IMR-90 (cell line): Measurements from ENCODE around the gene PRR18. TPM values are rescaled to one million over a fixed set of nuclear protein-coding genes. Genes with fewer than 3 reads are reported as not detected.
A peak's percentile ranks its signal among the peaks of the same experiment; 100 is the strongest.

Source experiments
- ATAC-seq: fragments of 200-7000 bp; cut with Tn5 transposase; 2 replicates; pipeline ENCODE4 v1.9.1; 2020; ENCODE audit warnings: low read depth, mild to moderate bottlenecking, moderate library complexity
- BruUV-seq: library from RNA; stranded (reverse); fragments of 400-500 nt; replicated peaks from 2 replicates; lab custom pipeline; 2021; lab: Mats Ljungman, UMichigan
- CTCF ChIA-PET: fragments of 300-600 bp; formaldehyde crosslinking; extraction: SDS; loops from one replicate; lab custom pipeline; 2021; ENCODE audit warnings: antibody characterized with exemption; lab: Yijun Ruan, JAX
- POLR2A ChIA-PET: fragments of 300-600 bp; sonication (Branson Sonifier 250); formaldehyde crosslinking; loops from one replicate; lab custom pipeline; 2022; ENCODE audit warnings: antibody characterized with exemption; ENCODE audit not compliant: unreplicated experiment; lab: Charles Lee
- DNase-seq: peaks from one replicate; pipeline ENCODE4 v3.0.0; 2013
- H2AFZ ChIP-seq: replicated peaks from 2 replicates; pipeline ENCODE3; 2013; ENCODE audit warnings: low read length, mild to moderate bottlenecking; ENCODE audit not compliant: poor library complexity
- H2AK5ac ChIP-seq: 2 replicates; pipeline ENCODE4 v1.6.1; 2013; ENCODE audit warnings: low read depth, low read length, inconsistent platforms
- H2AK9ac ChIP-seq: replicated peaks from 2 replicates; pipeline ENCODE3; 2013; ENCODE audit warnings: mild to moderate bottlenecking, low read depth, low read length, moderate library complexity; ENCODE audit not compliant: poor library complexity
- H2BK120ac ChIP-seq: 2 replicates; pipeline ENCODE4 v1.6.1; 2013; ENCODE audit warnings: low read depth, low read length, inconsistent platforms
- H2BK15ac ChIP-seq: 3 replicates; pipeline ENCODE4 v1.6.1; 2013; ENCODE audit warnings: low read depth, low read length, inconsistent platforms
- H2BK20ac ChIP-seq: 2 replicates; pipeline ENCODE4 v1.6.1; 2013; ENCODE audit warnings: low read depth, mild to moderate bottlenecking, inconsistent platforms, low read length, moderate library complexity
- H2BK5ac ChIP-seq: 2 replicates; pipeline ENCODE4 v1.6.1; 2013; ENCODE audit warnings: mild to moderate bottlenecking, low read depth, low read length, inconsistent platforms; ENCODE audit not compliant: poor library complexity, severe bottlenecking
- H3K14ac ChIP-seq: replicated peaks from 2 replicates; pipeline ENCODE4 v1.6.1; 2013; ENCODE audit warnings: low read depth, low read length, inconsistent platforms
- H3K18ac ChIP-seq: 2 replicates; pipeline ENCODE4 v1.6.1; 2013; ENCODE audit warnings: low read depth, low read length, control low read depth
- H3K23ac ChIP-seq: 2 replicates; pipeline ENCODE4 v1.6.1; 2013; ENCODE audit warnings: low read depth, low read length, inconsistent platforms
- H3K27ac ChIP-seq: 2 replicates; pipeline ENCODE4 v1.5.1; 2013; ENCODE audit warnings: mild to moderate bottlenecking, control low read depth, low read length; ENCODE audit not compliant: insufficient read depth
- H3K27me3 ChIP-seq: 2 replicates; pipeline ENCODE4 v1.6.1; 2013; ENCODE audit warnings: low read length; ENCODE audit not compliant: control insufficient read depth, insufficient read depth
- H3K36me3 ChIP-seq: 2 replicates; pipeline ENCODE4 v1.6.1; 2013; ENCODE audit warnings: low read length, mixed read lengths; ENCODE audit not compliant: control insufficient read depth, insufficient read depth
- H3K4ac ChIP-seq: 2 replicates; pipeline ENCODE4 v1.6.1; 2013; ENCODE audit warnings: low read depth, low read length, inconsistent platforms
- H3K4me1 ChIP-seq: 2 replicates; pipeline ENCODE4 v1.6.1; 2013; ENCODE audit warnings: low read length, mixed read lengths; ENCODE audit not compliant: control insufficient read depth, insufficient read depth
- H3K4me2 ChIP-seq: 2 replicates; pipeline ENCODE4 v1.6.1; 2013; ENCODE audit warnings: low read depth, mild to moderate bottlenecking, control low read depth, low read length, moderate library complexity
- H3K4me3 ChIP-seq: 2 replicates; pipeline ENCODE4 v1.5.1; 2013; ENCODE audit warnings: low read depth, mild to moderate bottlenecking, control low read depth, low read length, moderate library complexity; ENCODE audit not compliant: insufficient read depth
- H3K56ac ChIP-seq: 2 replicates; pipeline ENCODE4 v1.6.1; 2013; ENCODE audit warnings: low read length, inconsistent platforms; ENCODE audit not compliant: insufficient read depth; ENCODE audit errors: extremely low read depth
- H3K79me1 ChIP-seq, 2 experiments: 2 replicates each; pipeline ENCODE4 v1.6.1; 2013; ENCODE audit warnings: low read length in 2 of 2, inconsistent platforms in 1 of 2, low read depth in 1 of 2
- H3K9ac ChIP-seq: 2 replicates; pipeline ENCODE4 v1.6.1; 2013; ENCODE audit warnings: low read depth, low read length, control low read depth
- H3K9me1 ChIP-seq: 2 replicates; pipeline ENCODE4 v1.6.1; 2013; ENCODE audit warnings: low read length, inconsistent platforms; ENCODE audit not compliant: insufficient read depth
- H3K9me3 ChIP-seq: 2 replicates; pipeline ENCODE4 v1.6.1; 2013; ENCODE audit warnings: low read length; ENCODE audit not compliant: control insufficient read depth, insufficient read depth
- H4K20me1 ChIP-seq: 2 replicates; pipeline ENCODE4 v1.6.1; 2013; ENCODE audit warnings: low read length, inconsistent platforms; ENCODE audit not compliant: insufficient read depth
- H4K5ac ChIP-seq: 2 replicates; pipeline ENCODE4 v1.6.1; 2013; ENCODE audit warnings: mild to moderate bottlenecking, low read depth, low read length, control low read depth
- H4K8ac ChIP-seq, 2 experiments: 2 replicates each; pipeline ENCODE4 v1.6.1; 2013; ENCODE audit warnings: low read depth in 2 of 2, low read length in 2 of 2, control low read depth in 1 of 2, inconsistent platforms in 1 of 2
- H4K91ac ChIP-seq: 2 replicates; pipeline ENCODE4 v1.6.1; 2013; ENCODE audit warnings: low read depth, low read length, inconsistent platforms; ENCODE audit not compliant: insufficient read depth
- CEBPB ChIP-seq: IDR thresholded peaks from 2 replicates; pipeline ENCODE4 v1.6.1; 2012; ENCODE audit warnings: low read depth, low read length, improper control_type of control experiment
- CTCF ChIP-seq: conservative IDR thresholded peaks from 2 replicates; pipeline ENCODE4 v1.5.1; 2012; ENCODE audit warnings: mild to moderate bottlenecking, low read depth, low read length, improper control_type of control experiment
- NFE2L2 ChIP-seq: fragments of 150-350 bp; IDR thresholded peaks from 2 replicates; pipeline ENCODE4 v1.6.1; 2016; ENCODE audit warnings: low read depth, mild to moderate bottlenecking, low read length
- WGBS, 2 experiments: methylation state at CpG; one replicate each; pipeline versions ENCODE4 v1.1.5 to v1.1.7; 2013; ENCODE audit warnings: missing lambda C conversion rate in 2 of 2; ENCODE audit not compliant: insufficient read length in 1 of 2; ENCODE audit errors: extremely low coverage in 2 of 2; 5-methylcytosine and 5-hydroxymethylcytosine counted together
- dilution Hi-C: fragments of 300-500 bp; cut with HindIII; formaldehyde crosslinking; loops from one replicate; pipeline ENCODE4 v1.14.3; 2018; ENCODE audit warnings: low sequenced_read_pairs; ENCODE audit not compliant: unreplicated experiment
- in situ Hi-C: fragments of 300-500 bp; cut with MboI; formaldehyde crosslinking; loops from 3 replicates; pipeline ENCODE4 v1.14.3; 2019; ENCODE audit warnings: low sequenced_read_pairs, inconsistent platforms, mixed read lengths
- intact Hi-C: fragments of 100-400 bp; cut with micrococcal nuclease; formaldehyde crosslinking; loops from 2 replicates; pipeline ENCODE4 v1.10.0; 2022
- polyA plus RNA-seq, 3 experiments: library from polyadenylated mRNA; depleted of rRNA; stranded (reverse); fragments of >200 nt; gene quantifications; 2 replicates each; pipeline ENCODE4 v1.2.3, GENCODE V29; 2012; ENCODE audit warnings: low replicate concordance in 1 of 3
- total RNA-seq: library from RNA; depleted of rRNA; stranded (reverse); fragments of >200 nt; gene quantifications from 2 replicates; pipeline ENCODE4 v1.2.3, GENCODE V29; 2012

PRR18 gene
- total and polyA plus RNA-seq, 2 of the 4 experiments (the other 2 are of a cell fraction) = not detected

GRCh38 chr6:166269301-166270039 is 38.7 kb downstream of the PRR18 start:
- 73% methylated on average over 8 of the region's 15 CpGs; no CpG with 5 or more reads in 1 of the 2 experiments for WGBS, 2 experiments
- Histone ChIP-seq H3K23ac (no peak overlapping the region), H3K79me1 (no peaks in the 10 kb centered on the region), H3K4me1 (no peaks in the 10 kb centered on the region), H2BK20ac (no peak overlapping the region), H3K4ac (no peak overlapping the region), H3K4me2 (no peak overlapping the region), H3K9me3 (no peaks in the 10 kb centered on the region), H4K91ac (no peak overlapping the region), H4K8ac (no peak overlapping the region), H4K5ac (no peak overlapping the region), H3K4me3 (no peak overlapping the region), H2AFZ (no peak overlapping the region), H3K27me3 (peaks cover 18% of the 10 kb centered on the region), H3K9ac (no peak overlapping the region), H2BK5ac (no peak overlapping the region), H3K36me3 (no peaks in the 10 kb centered on the region), H3K56ac (no peak overlapping the region), H3K14ac (no peak overlapping the region), H2AK5ac (no peak overlapping the region), H2BK120ac (no peak overlapping the region), H3K27ac (no peak overlapping the region), H2AK9ac (no peak overlapping the region), H3K9me1 (no peaks in the 10 kb centered on the region), H3K18ac (no peak overlapping the region), H2BK15ac (no peak overlapping the region), H4K20me1 (no peaks in the 10 kb centered on the region)
- ChIA-PET POLR2A (no interaction called here), CTCF (no interaction called here)
- in situ Hi-C loops = no loop called here
- DNase-seq = no peak
- TF ChIP-seq CEBPB (0 out of 2 replicates have a peak, but pooled peaks have one; percentile 28), NFE2L2 (no peak), CTCF (no peak)
- ATAC-seq = no peak
- intact Hi-C loops = loop anchor here (5.0 kb wide), 1 partner anchor 382 kb away; no protein-coding TSS in a partner anchor
- dilution Hi-C loops = no loop called here
- BruUV-seq = no TSS peak
